ENCODE data around the gene NCAM1. TPM values are rescaled to one million over a fixed set of nuclear protein-coding genes. Genes with fewer than 3 reads are reported as not detected.

NCAM1 gene
- total RNA-seq, 6 experiments from 2014 or later, result 1.2 to 2.4 (median 1.8) TPM

- ATAC-seq (peak in 1 of 4 donors; percentile 51), DNase-seq (no peak)
These were observed 16.5 kb downstream of the NCAM1 start for GRCh38 chr11:112977755-112978154.

GRCh38 chr11:112983887-112984286, 22.7 kb downstream of the NCAM1 start:
- 10% methylated on average over 1 of the region's 1 CpG for WGBS (ENCODE audit: insufficient coverage, low coverage, low lambda C conversion rate, missing lambda C conversion rate)
- intact Hi-C loops (cut with DNase I), result no loop called here

More at GRCh38 chr11:112977755-112978154, 16.5 kb downstream of the NCAM1 start:
- 0% methylated on average over 1 of the region's 1 CpG for WGBS (ENCODE audit: insufficient coverage, low coverage, low lambda C conversion rate, missing lambda C conversion rate)
- Histone ChIP-seq H3K4me3 (no peak overlapping the region), H3K27me3 (no peaks in the 10 kb centered on the region), H3K27ac (no peak overlapping the region), H3K36me3 (no peaks in the 10 kb centered on the region), H3K4me1 (no peaks in the 10 kb centered on the region), H3K9me3 (no peaks in the 10 kb centered on the region)
- no peak for TF ChIP-seq POLR2A (IDR thresholded peaks at IDR 0.05)
- TF ChIP-seq CTCF (IDR thresholded peaks at IDR 0.05), result no peak
- intact Hi-C loops (cut with DNase I), result no loop called here

GRCh38 chr11:112989198-112989597, 28.0 kb downstream of the NCAM1 start:
- Histone ChIP-seq H3K4me3 (no peak overlapping the region), H3K9me3 (no peaks in the 10 kb centered on the region), H3K27ac (no peak overlapping the region), H3K4me1 (no peaks in the 10 kb centered on the region), H3K36me3 (no peaks in the 10 kb centered on the region), H3K27me3 (no peaks in the 10 kb centered on the region)
- intact Hi-C loops (cut with DNase I), result no loop called here
- DNase-seq (no peak), ATAC-seq (no peak)
- TF ChIP-seq CTCF (IDR thresholded peaks at IDR 0.05), result no peak
- TF ChIP-seq POLR2A (IDR thresholded peaks at IDR 0.05), result no peak
- WGBS (ENCODE audit: insufficient coverage, low coverage, low lambda C conversion rate, missing lambda C conversion rate), result no CpG with 5 or more reads among the region's 1 CpG

More at GRCh38 chr11:112983887-112984286, 22.7 kb downstream of the NCAM1 start:
- Histone ChIP-seq H3K4me1 (no peaks in the 10 kb centered on the region), H3K4me3 (no peak overlapping the region), H3K36me3 (no peaks in the 10 kb centered on the region), H3K27ac (no peak overlapping the region), H3K9me3 (no peaks in the 10 kb centered on the region), H3K27me3 (no peaks in the 10 kb centered on the region)
- ATAC-seq (no peak), DNase-seq (no peak)
- TF ChIP-seq CTCF (IDR thresholded peaks at IDR 0.05) (no peak), POLR2A (IDR thresholded peaks at IDR 0.05) (no peak)

- intact Hi-C loops (cut with DNase I), result no loop called here
- H3K9me3 ChIP-seq, result no peaks in the 10 kb centered on the region
- peak in 2 of 4 donors; percentile 56 to 60 for ATAC-seq
These were observed 32.6 kb downstream of the NCAM1 start for GRCh38 chr11:112993808-112994207.

More at GRCh38 chr11:112993808-112994207, 32.6 kb downstream of the NCAM1 start:
- H3K36me3 ChIP-seq, result no peaks in the 10 kb centered on the region
- TF ChIP-seq POLR2A (IDR thresholded peaks at IDR 0.05), result no peak
- TF ChIP-seq CTCF (IDR thresholded peaks at IDR 0.05), result no peak
- no peak overlapping the region for H3K4me3 ChIP-seq
- no peaks in the 10 kb centered on the region for H3K4me1 ChIP-seq
- DNase-seq, result no peak
- no peak overlapping the region for H3K27ac ChIP-seq
- H3K27me3 ChIP-seq, result no peaks in the 10 kb centered on the region

All from right lobe of liver (tissue), 6 donors.